NCI-H1105 treated with DMSO at 0.1 percent for 48 hours (cell line): ENCODE results near the gene TNFSF10.
A peak's percentile ranks its signal among the peaks of the same experiment; 100 is the strongest.

Source experiments
- DNase-seq: peaks from one replicate; lab custom pipeline; 2025; lab: John Stamatoyannopoulos, UW

Gene TNFSF10

GRCh38 chr3:172516318-172517214, 6.7 kb downstream of the TNFSF10 start:
- DNase-seq, result no peak

DNA sequence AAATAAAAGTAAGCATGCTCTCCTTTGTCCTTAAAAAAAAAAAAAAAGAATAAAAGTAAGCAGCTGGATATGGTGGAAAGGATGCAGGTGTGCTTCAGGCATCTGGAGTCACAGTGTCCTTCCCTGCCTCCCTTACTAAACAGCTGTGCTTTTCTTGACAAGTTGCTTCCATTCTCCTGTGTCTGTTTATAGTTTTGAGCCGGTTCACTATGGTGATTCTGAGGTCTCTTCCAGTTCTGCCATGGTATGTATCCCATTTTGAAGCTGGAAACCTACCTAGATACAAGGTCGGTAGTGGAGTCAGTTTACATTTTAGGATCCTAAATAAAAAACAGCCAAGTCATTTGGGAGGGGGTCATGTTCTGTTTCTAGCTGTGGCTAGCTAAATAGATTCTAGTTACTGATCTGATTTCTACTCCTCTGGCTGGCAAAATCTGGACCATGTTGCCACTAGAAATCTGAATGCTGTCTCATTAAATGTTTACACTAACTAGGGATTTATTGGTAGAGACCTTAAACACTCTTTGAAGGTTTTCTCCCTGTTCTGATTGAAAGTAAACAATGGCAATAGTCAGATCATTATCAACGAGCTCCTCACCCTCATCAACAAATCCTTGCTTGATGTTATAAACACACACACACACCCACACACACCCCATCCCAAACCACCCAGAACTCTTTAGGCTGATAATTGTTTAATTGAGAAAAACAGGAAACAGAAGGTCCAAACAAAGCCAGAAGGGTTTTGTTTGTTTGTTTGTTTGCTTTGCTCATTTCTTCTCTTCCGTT, 7.9 kb downstream of the TNFSF10 start:
- DNase-seq, result no peak

- no peak for DNase-seq
These were observed 8.6 kb downstream of the TNFSF10 start for GRCh38 chr3:172514678-172515077.

DNA sequence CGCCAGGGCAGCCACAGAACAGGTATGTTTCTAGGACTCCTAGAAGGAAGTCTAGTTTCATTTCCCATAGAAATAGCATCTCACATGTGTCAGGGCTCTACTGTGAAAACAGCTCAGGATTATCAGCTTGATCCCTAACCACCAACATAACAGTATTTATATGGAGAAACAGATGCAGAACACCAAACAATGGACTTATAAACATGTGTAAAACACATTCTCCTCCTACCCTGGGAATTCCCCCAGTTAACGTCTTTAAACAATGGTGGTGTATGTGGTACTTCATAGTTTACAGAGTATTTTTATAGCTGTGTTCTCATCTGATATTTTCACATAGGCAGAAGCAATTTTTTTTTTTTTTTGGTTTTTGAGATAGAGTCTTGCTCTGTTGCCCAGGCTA, 9.7 kb downstream of the TNFSF10 start:
- no peak for DNase-seq

GRCh38 chr3:172511783-172512762, 11.2 kb downstream of the TNFSF10 start:
- DNase-seq, result no peak

- no peak for DNase-seq
These were observed 17.1 kb downstream of the TNFSF10 start for GRCh38 chr3:172506094-172506493.

- DNase-seq, result no peak
These were observed 21.7 kb downstream of the TNFSF10 start for GRCh38 chr3:172501540-172501939.

- DNase-seq, result peak; percentile 70
These were observed 33.0 kb downstream of the TNFSF10 start for GRCh38 chr3:172490198-172490669.

GRCh38 chr3:172478116-172478515, 45.1 kb downstream of the TNFSF10 start:
- DNase-seq, result no peak

- DNase-seq, result no peak
These were observed 46.9 kb downstream of the TNFSF10 start for GRCh38 chr3:172476347-172476746.

DNA sequence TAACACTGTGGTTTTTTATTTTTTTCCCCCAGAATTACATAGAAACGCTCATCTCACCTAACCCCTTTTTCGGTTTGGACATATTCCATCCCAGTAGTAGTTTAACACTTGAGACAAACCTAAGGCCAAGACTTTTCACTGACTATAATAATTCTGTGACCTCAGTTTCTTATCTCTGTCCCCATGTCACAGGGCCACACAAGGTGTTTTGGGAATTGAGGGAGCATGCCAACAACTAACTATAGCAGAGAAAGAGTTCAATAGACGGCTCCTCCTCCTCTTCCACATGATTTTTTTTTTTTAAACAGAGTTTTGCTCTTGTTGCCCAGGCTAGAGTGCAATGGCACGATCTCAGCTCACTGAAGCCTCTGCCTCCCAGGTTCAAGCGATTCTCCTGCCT, 47.5 kb downstream of the TNFSF10 start:
- DNase-seq, result no peak

DNA sequence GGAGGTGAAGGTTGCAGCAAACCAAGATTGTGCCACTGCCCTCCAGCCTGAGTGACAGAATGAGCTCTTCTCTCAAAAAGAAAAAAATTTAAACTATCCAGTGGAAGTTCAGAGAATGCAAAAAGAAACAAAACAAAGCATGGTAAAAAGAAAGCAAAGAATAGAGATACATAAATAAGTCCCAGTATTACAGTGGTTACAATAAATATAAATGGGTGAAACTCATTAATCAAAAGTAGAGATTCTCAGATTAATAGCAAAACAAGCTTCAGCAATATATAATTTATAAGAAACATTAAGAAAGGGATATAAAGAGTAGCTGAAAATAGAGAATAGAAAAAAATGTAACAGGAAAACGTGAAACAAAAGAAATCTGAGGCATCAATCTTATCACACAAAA, 51.3 kb downstream of the TNFSF10 start:
- no peak for DNase-seq

- DNase-seq, result no peak
These were observed 52.6 kb downstream of the TNFSF10 start for GRCh38 chr3:172470588-172470987.

DNA sequence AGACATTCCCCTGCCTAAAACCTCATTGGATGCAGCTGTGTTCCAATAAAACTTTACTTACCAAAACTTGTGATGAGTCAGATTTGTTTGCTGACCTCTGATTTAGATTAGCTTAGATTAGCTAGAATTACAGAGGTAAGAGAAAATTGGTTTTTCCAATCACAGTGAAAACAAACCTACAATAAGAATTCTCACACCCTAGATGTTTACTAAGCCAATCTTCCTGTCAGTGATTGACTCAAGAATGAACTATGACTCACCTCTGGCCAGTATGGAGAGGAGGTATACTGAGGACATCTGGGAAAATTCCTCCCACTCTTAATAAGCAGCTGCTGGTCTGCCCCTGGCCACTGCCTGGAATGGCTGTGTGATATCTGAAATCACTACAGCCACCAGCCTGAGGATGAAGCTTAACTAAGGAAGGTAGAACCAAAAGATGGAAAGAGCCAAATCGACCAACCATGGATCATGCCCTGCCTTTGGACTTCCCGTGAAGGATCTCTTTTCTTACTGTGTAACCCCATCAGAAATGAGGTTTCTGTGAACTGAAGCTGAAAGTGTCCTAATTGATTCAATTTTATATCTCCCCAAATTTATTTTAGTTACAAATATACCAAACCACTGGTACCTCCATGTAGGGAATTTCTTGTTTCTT, 55.9 kb downstream of the TNFSF10 start:
- no peak for DNase-seq

GRCh38 chr3:172466553-172467130, 56.6 kb downstream of the TNFSF10 start:
- no peak for DNase-seq

DNA sequence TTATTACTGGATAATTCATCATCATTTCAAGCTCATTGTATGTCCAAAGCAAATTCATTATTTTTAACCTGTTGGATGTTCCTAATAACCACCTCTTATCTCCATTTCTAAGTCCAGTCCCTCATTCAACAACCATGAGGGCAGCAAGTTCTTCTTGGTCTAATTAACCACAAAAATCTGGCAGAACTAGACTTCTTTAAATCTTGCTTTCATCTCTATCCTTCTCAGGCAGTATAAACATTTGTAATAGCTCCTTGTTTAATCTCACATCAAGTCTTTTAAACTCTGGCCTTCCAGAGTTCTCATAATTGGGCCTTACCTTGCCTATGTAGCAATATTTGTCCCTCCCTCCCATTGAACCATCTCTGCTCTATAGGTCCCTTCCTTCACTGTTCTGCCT, 57.9 kb downstream of the TNFSF10 start:
- DNase-seq, result no peak

GRCh38 chr3:172464306-172464705, 58.9 kb downstream of the TNFSF10 start:
- no peak for DNase-seq

- peak; percentile 54 for DNase-seq
These were observed 61.6 kb downstream of the TNFSF10 start for GRCh38 chr3:172461530-172462138.

- no peak for DNase-seq
These were observed 66.8 kb downstream of the TNFSF10 start for GRCh38 chr3:172456404-172456803.
